HG03139 (cell line): Measurements from ENCODE around the gene ABHD14A.

ENCODE experiments used
- ATAC-seq: cut with Tn5 transposase; IDR thresholded peaks from one replicate; pipeline ENCODE4 v1.9.1; 2021; ENCODE audit not compliant: unreplicated experiment

Gene ABHD14A

DNA sequence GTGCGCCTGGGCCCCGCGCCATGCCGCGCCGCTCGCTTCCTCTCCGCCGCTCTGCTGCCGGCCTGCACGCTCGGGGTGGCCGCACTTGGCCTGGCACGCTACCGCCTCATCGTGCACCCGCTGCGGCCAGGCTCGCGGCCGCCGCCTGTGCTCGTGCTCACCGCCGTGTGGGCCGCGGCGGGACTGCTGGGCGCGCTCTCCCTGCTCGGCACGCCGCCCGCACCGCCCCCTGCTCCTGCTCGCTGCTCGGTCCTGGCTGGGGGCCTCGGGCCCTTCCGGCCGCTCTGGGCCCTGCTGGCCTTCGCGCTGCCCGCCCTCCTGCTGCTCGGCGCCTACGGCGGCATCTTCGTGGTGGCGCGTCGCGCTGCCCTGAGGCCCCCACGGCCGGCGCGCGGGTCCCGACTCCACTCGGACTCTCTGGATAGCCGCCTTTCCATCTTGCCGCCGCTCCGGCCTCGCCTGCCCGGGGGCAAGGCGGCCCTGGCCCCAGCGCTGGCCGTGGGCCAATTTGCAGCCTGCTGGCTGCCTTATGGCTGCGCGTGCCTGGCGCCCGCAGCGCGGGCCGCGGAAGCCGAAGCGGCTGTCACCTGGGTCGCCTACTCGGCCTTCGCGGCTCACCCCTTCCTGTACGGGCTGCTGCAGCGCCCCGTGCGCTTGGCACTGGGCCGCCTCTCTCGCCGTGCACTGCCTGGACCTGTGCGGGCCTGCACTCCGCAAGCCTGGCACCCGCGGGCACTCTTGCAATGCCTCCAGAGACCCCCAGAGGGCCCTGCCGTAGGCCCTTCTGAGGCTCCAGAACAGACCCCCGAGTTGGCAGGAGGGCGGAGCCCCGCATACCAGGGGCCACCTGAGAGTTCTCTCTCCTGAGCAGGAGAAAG is 18.7 kb upstream of the ABHD14A start:
- no peak for ATAC-seq

- no peak for ATAC-seq
These were observed 17.2 kb upstream of the ABHD14A start for GRCh38 chr3:51957520-51958205.

DNA sequence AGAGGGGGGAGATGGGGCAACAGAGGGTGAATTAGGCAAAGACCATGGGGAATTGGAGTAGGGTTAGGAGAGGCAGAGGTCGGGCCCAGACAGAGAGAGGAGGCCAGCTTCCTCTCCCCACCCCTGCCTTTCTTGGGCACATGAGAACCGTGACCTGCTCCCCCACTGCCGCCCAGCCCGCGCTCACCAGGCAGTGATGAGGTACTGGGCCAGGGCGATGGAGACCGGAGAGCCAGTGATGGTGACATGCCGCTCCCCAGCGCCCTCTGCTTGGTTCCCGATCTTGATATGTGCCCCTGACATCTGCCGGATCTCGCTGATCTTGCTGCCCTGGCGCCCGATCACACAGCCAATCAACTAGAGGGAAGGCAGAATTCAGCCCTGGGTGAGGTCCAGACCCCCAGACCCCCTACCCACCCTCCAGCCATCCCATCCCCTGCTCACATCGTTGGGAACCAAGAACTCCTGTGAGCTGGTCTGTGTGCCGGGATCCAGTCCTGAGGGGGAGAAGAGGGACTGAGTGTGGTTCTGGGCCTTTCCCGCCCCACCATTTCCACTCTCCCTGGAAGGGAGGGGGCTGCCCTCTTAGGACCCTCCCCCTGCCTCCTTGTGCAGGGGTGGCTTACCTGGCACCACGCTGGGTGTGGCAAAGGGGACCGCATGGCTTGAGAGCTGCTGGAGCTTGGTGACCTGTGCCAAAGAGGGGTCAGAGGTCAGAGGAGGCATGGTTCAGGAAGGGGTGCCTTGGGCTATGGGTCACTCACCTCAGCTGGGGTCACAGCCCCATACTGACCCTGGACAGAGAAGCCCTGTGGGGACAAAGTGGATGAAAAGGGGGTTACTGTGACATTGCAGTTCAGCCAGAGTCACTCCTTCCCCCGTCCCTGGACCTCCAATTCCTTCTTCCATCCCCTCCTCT is 16.0 kb upstream of the ABHD14A start:
- no peak for ATAC-seq

- ATAC-seq, result no peak
These were observed 15.2 kb upstream of the ABHD14A start for GRCh38 chr3:51959651-51960050.

DNA sequence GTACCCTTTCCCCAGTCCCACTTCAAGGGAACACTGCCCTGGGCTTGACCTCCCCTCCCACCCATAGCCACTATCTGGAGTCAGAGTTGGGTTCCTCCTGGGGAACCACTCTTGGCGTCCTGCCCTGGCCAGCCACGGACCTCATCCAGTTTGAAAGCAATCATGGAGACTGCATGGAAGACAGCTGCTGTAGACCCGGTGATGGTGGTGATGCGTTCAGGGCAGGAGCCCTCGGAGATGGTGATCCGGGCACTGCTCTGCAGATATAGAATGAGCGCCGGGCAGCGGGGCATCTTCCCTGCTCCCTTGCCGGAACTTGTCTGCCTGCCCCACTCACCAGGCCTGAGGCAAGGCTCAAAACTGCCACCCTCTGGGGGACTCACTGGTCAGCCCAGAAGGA is 14.5 kb upstream of the ABHD14A start:
- ATAC-seq, result no peak

DNA sequence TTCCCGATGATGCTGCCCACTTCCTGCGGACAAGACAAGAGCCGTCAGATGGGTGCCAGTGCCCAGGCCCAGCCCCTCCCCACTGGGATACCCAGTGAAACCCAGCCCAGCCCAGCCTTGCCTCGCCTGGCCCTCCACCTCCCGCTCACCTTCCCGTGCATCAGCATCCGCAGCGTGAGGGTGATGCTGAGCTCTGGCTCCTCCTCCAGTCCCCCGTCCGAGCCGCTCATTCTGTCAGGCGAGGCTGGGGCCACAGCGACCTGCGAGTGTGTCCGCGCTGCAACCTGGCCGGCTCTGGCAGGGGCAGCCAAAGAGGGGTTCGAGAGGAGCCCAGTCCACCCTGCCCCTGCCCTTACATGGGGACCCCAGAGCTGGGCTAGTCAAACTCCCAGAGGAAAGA is 13.9 kb upstream of the ABHD14A start:
- no peak for ATAC-seq

- ATAC-seq, result no peak
These were observed 13.0 kb upstream of the ABHD14A start for GRCh38 chr3:51961602-51962569.

- no peak for ATAC-seq
These were observed 11.9 kb upstream of the ABHD14A start for GRCh38 chr3:51962854-51963530.

- ATAC-seq, result no peak
These were observed 10.9 kb upstream of the ABHD14A start for GRCh38 chr3:51963951-51964451.

- no peak for ATAC-seq
These were observed 10.3 kb upstream of the ABHD14A start for GRCh38 chr3:51964521-51964920.

DNA sequence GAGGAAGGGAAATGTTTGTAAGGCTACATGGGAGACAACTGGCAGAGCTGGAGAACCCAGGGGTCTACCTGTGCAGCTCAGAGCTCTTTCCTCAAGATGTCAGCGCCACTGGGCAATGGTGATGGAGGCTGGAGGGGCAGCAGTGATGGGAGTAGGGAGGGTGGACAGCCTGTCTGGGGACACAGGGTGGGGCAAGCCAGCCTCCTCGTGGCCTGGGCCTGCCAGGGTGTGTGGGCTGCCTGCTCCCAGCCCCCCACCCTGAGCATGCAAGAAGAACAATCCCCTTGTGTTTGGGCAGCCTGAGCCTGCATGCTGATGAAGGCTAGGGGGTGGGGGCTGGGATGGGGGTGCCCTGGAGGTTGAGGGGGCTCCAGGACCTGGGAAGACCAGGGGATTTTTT is 8.8 kb upstream of the ABHD14A start:
- no peak for ATAC-seq

- ATAC-seq, result no peak
These were observed 8.4 kb upstream of the ABHD14A start for GRCh38 chr3:51966486-51966885.

GRCh38 chr3:51966922-51967383 is 7.9 kb upstream of the ABHD14A start:
- no peak for ATAC-seq

GRCh38 chr3:51967384-51968169 is 7.3 kb upstream of the ABHD14A start, which contains the start of gene PCBP4:
TSS of gene PCBP4 (minus strand) at chr3:51967454. CDS start at chr3:51961240, 6,214 bp downstream.
- ATAC-seq, result no peak

DNA sequence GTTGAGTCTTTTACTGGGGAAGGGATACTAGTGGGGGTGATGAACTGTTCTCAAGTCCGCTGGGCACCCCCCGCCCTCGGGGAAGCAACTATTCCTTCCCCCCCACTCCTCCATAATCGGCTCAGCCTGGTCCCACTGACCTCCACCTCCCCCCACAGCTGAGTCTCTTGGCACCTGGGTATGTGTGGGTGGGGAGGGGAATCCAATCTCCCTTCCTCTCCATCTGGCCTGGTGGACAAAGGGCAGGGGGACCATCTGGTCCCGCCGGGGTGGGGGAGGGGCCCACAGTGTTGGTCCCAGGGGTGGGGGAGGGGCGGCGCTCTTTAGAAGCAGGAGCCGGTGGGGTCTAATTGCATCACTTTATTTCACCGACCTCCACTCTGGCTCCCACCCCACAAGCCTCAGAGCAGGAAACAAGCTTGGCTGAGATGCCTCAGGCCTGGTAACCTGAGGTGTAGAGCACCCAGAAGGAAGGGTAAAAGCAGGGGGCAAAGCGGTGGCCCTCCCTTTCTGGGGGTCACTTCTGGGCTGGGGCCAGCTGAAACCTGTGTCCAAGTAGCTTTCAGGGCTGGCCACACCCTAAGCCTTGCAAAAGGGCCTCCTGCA is 6.6 kb upstream of the ABHD14A start:
- ATAC-seq, result no peak

- no peak for ATAC-seq
These were observed 5.8 kb upstream of the ABHD14A start for GRCh38 chr3:51968883-51969678.

DNA sequence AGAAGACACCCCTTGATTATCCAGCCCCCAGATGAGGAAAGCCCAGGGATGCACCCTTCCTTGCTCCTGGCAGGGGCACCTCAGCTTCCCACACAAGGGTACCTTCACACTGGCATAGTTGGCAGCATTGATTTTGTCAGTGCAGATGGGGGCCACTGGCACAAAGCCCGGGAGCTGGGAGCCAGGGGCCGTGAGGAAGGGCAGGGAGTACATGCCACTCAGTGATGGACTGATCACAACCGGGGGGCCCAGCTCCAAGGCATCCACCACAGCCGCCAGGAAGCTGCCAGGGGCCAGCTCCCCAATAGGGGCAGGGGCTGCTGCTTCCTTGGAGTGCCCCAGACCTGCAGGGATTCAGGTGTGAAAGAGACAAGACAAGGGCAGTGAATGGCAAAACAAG is 5.0 kb upstream of the ABHD14A start:
- ATAC-seq, result no peak
